Suppressor macrophage treated with lipopolysaccharide for 4 hours (primary cell): ENCODE measurements around the gene VAT1L.

Experiments used
- DNase-seq: peaks from one replicate; pipeline ENCODE4 v3.0.0-alpha.2; 2020

Gene VAT1L

GRCh38 chr16:77836801-77837200 lies 48.4 kb downstream of the VAT1L start:
- no peak for DNase-seq

GRCh38 chr16:77838597-77839255 lies 50.4 kb downstream of the VAT1L start:
- no peak for DNase-seq

GRCh38 chr16:77840093-77840492 lies 51.7 kb downstream of the VAT1L start:
- DNase-seq: no peak

- DNase-seq: no peak
Observed at GRCh38 chr16:77840673-77841501, 52.5 kb downstream of the VAT1L start.

- DNase-seq: no peak
Observed at GRCh38 chr16:77841502-77841763, 53.1 kb downstream of the VAT1L start.

- no peak for DNase-seq
Observed at GRCh38 chr16:77842468-77842867, 54.1 kb downstream of the VAT1L start.

- DNase-seq: no peak
Observed at GRCh38 chr16:77843405-77843804, 55.0 kb downstream of the VAT1L start.

GRCh38 chr16:77844801-77845200 lies 56.4 kb downstream of the VAT1L start:
- no peak for DNase-seq

GRCh38 chr16:77849646-77850258 lies 61.4 kb downstream of the VAT1L start:
- no peak for DNase-seq

GRCh38 chr16:77850636-77851333 lies 62.4 kb downstream of the VAT1L start:
- DNase-seq: no peak

GRCh38 chr16:77853161-77853560 lies 64.8 kb downstream of the VAT1L start:
- DNase-seq: peak; percentile 68

- DNase-seq: no peak
Observed at GRCh38 chr16:77856438-77857160, 68.2 kb downstream of the VAT1L start.

GRCh38 chr16:77858060-77858459 lies 69.7 kb downstream of the VAT1L start:
- DNase-seq: no peak

GRCh38 chr16:77859493-77860232 lies 71.3 kb downstream of the VAT1L start:
- no peak for DNase-seq

GRCh38 chr16:77860953-77861352 lies 72.6 kb downstream of the VAT1L start:
- DNase-seq: no peak

GRCh38 chr16:77863250-77863649 lies 74.9 kb downstream of the VAT1L start:
- DNase-seq: no peak

GRCh38 chr16:77866752-77867151 lies 78.4 kb downstream of the VAT1L start:
- no peak for DNase-seq

GRCh38 chr16:77868052-77868451 lies 79.7 kb downstream of the VAT1L start:
- DNase-seq: no peak

- DNase-seq: no peak
Observed at GRCh38 chr16:77868478-77868877, 80.1 kb downstream of the VAT1L start.

- DNase-seq: no peak
Observed at GRCh38 chr16:77869997-77870813, 81.8 kb downstream of the VAT1L start.

GRCh38 chr16:77871932-77872331 lies 83.6 kb downstream of the VAT1L start:
- DNase-seq: no peak
